HL-60 (cell line): Measurements from ENCODE around the gene FAM209B.

ENCODE experiments used
- DNase-seq, 2 experiments: peaks; one replicate each; pipeline ENCODE4 v3.0.0-alpha.2; 2010 to 2020; ENCODE audit warnings: low read depth in 1 of 2, low spot score in 1 of 2
- H3K27ac ChIP-seq: fragments of 250-450 bp; sonication (Bioruptor Pico); replicated peaks from 2 replicates; pipeline ENCODE4 v1.5.1; 2020; ENCODE audit warnings: mild to moderate bottlenecking, moderate library complexity
- H3K27me3 ChIP-seq: fragments of 250-450 bp; sonication (Bioruptor Pico); 2 replicates; pipeline ENCODE4 v1.5.1; 2021; ENCODE audit warnings: mild to moderate bottlenecking, moderate library complexity; ENCODE audit not compliant: insufficient read depth, poor library complexity, severe bottlenecking
- H3K4me3 ChIP-seq: replicated peaks from 2 replicates; pipeline ENCODE4 v1.5.1; 2011; ENCODE audit warnings: mild to moderate bottlenecking, control low read depth, low read length; ENCODE audit not compliant: insufficient read depth
- CTCF ChIP-seq: IDR thresholded peaks from one replicate; pipeline ENCODE4 v1.5.1; 2011; ENCODE audit warnings: low read length, control low read depth, inconsistent platforms; ENCODE audit not compliant: insufficient read depth
- GABPA ChIP-seq: IDR thresholded peaks from 2 replicates; pipeline ENCODE4 v1.6.1; 2012; ENCODE audit warnings: low read depth
- POLR2AphosphoS5 ChIP-seq: IDR thresholded peaks from 2 replicates; pipeline ENCODE4 v1.6.1; 2012; ENCODE audit warnings: low read depth
- REST ChIP-seq: IDR thresholded peaks from 2 replicates; pipeline ENCODE4 v1.6.1; 2012; ENCODE audit warnings: low read depth; ENCODE audit not compliant: insufficient replicate concordance
- SPI1 ChIP-seq: IDR thresholded peaks from 2 replicates; pipeline ENCODE4 v1.6.1; 2012; ENCODE audit warnings: low read depth, mild to moderate bottlenecking, borderline replicate concordance

FAM209B gene

GRCh38 chr20:56570832-56571231 is 37.8 kb downstream of the FAM209B start:
- DNase-seq, result no peak
- Histone ChIP-seq H3K4me3 (no peak overlapping the region), H3K27me3 (no peaks in the 10 kb centered on the region), H3K27ac (no peak overlapping the region)
- TF ChIP-seq GABPA, result no peak
- TF ChIP-seq REST, result no peak
- TF ChIP-seq POLR2AphosphoS5, result no peak
- no peak for TF ChIP-seq SPI1

DNA sequence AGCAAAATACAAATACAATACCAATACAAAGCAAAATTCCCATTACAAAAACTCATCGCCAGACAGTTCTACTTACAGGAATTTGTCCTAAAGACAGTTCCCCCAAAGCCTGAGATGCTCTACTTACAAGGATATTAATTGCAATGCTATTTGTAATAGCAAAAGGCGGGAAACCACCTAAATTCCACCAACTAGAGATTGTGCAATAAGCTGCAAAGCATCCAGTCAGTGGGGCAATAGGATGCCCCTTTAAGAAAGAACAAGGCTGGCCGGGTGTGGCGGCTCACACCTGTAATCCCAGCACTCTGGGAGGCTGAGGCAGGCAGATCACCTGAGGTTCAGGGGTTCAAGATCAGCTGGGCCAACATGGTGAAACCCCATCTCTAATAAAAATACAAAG is 39.1 kb downstream of the FAM209B start:
- no peak for DNase-seq
- H3K27ac ChIP-seq, result no peak overlapping the region
- no peak for TF ChIP-seq GABPA
- no peak for TF ChIP-seq SPI1
- no peak for TF ChIP-seq POLR2AphosphoS5
- no peak for TF ChIP-seq REST
- no peak for TF ChIP-seq CTCF
- H3K4me3 ChIP-seq, result no peak overlapping the region
- no peaks in the 10 kb centered on the region for H3K27me3 ChIP-seq

- no peaks in the 10 kb centered on the region for H3K27me3 ChIP-seq
Measured at GRCh38 chr20:56573986-56574385, 40.9 kb downstream of the FAM209B start.

More at GRCh38 chr20:56573986-56574385, 40.9 kb downstream of the FAM209B start:
- Histone ChIP-seq H3K4me3 (no peak overlapping the region), H3K27ac (no peak overlapping the region)
- no peak for TF ChIP-seq SPI1
- TF ChIP-seq GABPA, result no peak
- TF ChIP-seq POLR2AphosphoS5, result no peak
- no peak for TF ChIP-seq REST
- TF ChIP-seq CTCF, result no peak
- no peak for DNase-seq
